ENCODE data around the gene HS6ST1.

GRCh38 chr2:128345436-128346165 lies 26.9 kb upstream of the HS6ST1 start:
- no peak for TF ChIP-seq CTCF (conservative IDR thresholded peaks at IDR 0.05 in 1 of 2, IDR thresholded peaks at IDR 0.05 in 1 of 2; ENCODE audit: extremely low read depth in 1 of 2, insufficient read depth in 1 of 2, low read depth in 1 of 2, low read length in 2 of 2)
- TF ChIP-seq EZH2 (IDR thresholded peaks at IDR 0.05; ENCODE audit: borderline replicate concordance, low read length) = no peak
